ENCODE measurements around the gene FES.

DNA sequence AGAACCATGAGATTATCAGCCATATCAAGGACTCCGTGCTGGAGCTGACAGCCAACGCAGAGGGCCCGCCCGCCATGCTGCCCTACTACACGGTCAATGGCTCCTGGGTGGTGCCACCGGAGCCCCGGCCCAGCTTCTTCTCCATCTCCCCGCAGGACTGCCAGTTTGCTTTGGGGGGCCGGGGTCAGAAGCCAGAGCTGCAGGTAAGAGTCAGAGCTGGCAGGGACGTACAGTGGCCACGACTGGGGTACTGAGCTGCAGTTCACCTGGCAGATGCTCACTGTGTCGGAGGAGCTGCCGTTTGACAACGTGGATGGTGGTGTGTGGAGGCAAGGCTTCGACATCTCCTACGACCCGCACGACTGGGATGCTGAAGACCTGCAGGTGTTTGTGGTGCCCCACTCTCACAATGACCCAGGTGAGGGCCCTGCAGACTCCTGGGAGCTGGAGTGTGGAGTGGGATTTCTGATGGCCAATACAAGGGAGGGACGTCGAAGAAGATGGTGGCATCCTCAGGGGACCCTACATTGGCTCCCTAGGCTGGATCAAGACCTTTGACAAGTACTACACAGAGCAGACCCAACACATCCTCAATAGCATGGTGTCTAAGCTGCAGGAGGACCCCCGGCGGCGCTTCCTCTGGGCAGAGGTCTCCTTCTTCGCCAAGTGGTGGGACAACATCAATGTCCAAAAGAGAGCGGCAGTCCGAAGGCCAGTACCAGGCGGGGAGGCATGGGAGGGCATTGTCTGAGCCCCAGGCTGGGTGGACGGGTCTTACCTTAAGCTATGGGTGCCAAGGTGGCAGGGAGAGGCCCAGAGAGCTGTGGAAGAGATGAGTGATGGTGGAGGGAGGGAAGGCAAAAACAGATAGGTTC, 21.2 kb downstream of the FES start:
- TF ChIP-seq POLR2A (IDR thresholded peaks at IDR 0.05) (no peak), POLR2AphosphoS5 (IDR thresholded peaks at IDR 0.05) (no peak)
- TF ChIP-seq, protein P1, sequence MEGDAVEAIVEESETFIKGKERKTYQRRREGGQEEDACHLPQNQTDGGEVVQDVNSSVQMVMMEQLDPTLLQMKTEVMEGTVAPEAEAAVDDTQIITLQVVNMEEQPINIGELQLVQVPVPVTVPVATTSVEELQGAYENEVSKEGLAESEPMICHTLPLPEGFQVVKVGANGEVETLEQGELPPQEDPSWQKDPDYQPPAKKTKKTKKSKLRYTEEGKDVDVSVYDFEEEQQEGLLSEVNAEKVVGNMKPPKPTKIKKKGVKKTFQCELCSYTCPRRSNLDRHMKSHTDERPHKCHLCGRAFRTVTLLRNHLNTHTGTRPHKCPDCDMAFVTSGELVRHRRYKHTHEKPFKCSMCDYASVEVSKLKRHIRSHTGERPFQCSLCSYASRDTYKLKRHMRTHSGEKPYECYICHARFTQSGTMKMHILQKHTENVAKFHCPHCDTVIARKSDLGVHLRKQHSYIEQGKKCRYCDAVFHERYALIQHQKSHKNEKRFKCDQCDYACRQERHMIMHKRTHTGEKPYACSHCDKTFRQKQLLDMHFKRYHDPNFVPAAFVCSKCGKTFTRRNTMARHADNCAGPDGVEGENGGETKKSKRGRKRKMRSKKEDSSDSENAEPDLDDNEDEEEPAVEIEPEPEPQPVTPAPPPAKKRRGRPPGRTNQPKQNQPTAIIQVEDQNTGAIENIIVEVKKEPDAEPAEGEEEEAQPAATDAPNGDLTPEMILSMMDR (IDR thresholded peaks at IDR 0.05): no peak
